Smooth muscle cell (in vitro differentiated cells): ENCODE results near the gene PLSCR2. TPM values are rescaled to one million over a fixed set of nuclear protein-coding genes. Genes with fewer than 3 reads are reported as not detected.

Experiments used
- DNase-seq: peaks from one replicate; lab custom pipeline; 2025; ENCODE audit not compliant: unreplicated experiment; lab: John Stamatoyannopoulos, UW
- H2AFZ ChIP-seq: fragments of 200-600 bp; sonication (generic); 2 replicates; pipeline ENCODE4 v1.6.0; 2016; ENCODE audit warnings: antibody characterized with exemption, low read depth, mild to moderate bottlenecking
- H3F3A ChIP-seq: fragments of 200-600 bp; sonication (generic); 2 replicates; pipeline ENCODE4 v1.6.0; 2017; ENCODE audit warnings: antibody characterized with exemption, low read depth
- H3K27ac ChIP-seq: fragments of 200-600 bp; sonication (generic); 2 replicates; pipeline ENCODE4 v1.5.1; 2016; ENCODE audit warnings: low read depth, mild to moderate bottlenecking
- H3K27me3 ChIP-seq: fragments of 200-600 bp; sonication (generic); 2 replicates; pipeline ENCODE4 v1.6.1; 2016; ENCODE audit warnings: low read depth, mild to moderate bottlenecking
- H3K36me3 ChIP-seq: fragments of 200-600 bp; sonication (generic); 2 replicates; pipeline ENCODE4 v1.5.1; 2016; ENCODE audit warnings: low read depth
- H3K4me1 ChIP-seq: fragments of 200-600 bp; sonication (generic); 2 replicates; pipeline ENCODE4 v1.5.1; 2016; ENCODE audit warnings: low read depth
- H3K4me2 ChIP-seq: fragments of 200-600 bp; sonication (generic); 2 replicates; pipeline ENCODE4 v1.6.0; 2016; ENCODE audit warnings: mild to moderate bottlenecking
- H3K4me3 ChIP-seq: fragments of 200-600 bp; sonication (generic); 2 replicates; pipeline ENCODE4 v1.5.1; 2016; ENCODE audit warnings: mild to moderate bottlenecking
- H3K79me2 ChIP-seq: fragments of 200-600 bp; sonication (generic); 2 replicates; pipeline ENCODE4 v1.6.0; 2016; ENCODE audit warnings: low read depth, mild to moderate bottlenecking
- H3K9ac ChIP-seq: fragments of 200-600 bp; sonication (generic); 2 replicates; pipeline ENCODE4 v1.6.0; 2016; ENCODE audit warnings: low read depth
- H3K9me3 ChIP-seq: fragments of 200-600 bp; sonication (generic); replicated peaks from 2 replicates; pipeline ENCODE4 v1.5.1; 2016; ENCODE audit warnings: low read depth
- H4K20me1 ChIP-seq: fragments of 200-600 bp; sonication (generic); 2 replicates; pipeline ENCODE4 v1.6.0; 2016; ENCODE audit warnings: low read depth
- CTCF ChIP-seq: fragments of 200-600 bp; sonication (generic); IDR thresholded peaks from 2 replicates; pipeline ENCODE4 v1.5.1; 2017; ENCODE audit warnings: borderline replicate concordance, mild to moderate bottlenecking, antibody characterized with exemption; ENCODE audit not compliant: insufficient read depth, poor library complexity, severe bottlenecking
- WGBS: methylation state at CpG from one replicate; pipeline ENCODE4 v1.1.7; 2016; ENCODE audit warnings: low lambda C conversion rate; 5-methylcytosine and 5-hydroxymethylcytosine counted together
- polyA plus RNA-seq: library from polyadenylated mRNA; unstranded; fragments of >200 nt; fragmentation: Nextera tagmentation; extraction: Ambion mirVana; gene quantifications from 2 replicates; pipeline ENCODE4 v1.2.1, GENCODE V29; 2016
- total RNA-seq: library from RNA; depleted of rRNA; stranded (reverse); fragments of >200 nt; gene quantifications from 2 replicates; pipeline ENCODE4 v1.2.3, GENCODE V29; 2014

The PLSCR2 gene
- total and polyA plus RNA-seq, 2 experiments from 2014 or later, result 0.58 TPM; not detected in 1

DNA sequence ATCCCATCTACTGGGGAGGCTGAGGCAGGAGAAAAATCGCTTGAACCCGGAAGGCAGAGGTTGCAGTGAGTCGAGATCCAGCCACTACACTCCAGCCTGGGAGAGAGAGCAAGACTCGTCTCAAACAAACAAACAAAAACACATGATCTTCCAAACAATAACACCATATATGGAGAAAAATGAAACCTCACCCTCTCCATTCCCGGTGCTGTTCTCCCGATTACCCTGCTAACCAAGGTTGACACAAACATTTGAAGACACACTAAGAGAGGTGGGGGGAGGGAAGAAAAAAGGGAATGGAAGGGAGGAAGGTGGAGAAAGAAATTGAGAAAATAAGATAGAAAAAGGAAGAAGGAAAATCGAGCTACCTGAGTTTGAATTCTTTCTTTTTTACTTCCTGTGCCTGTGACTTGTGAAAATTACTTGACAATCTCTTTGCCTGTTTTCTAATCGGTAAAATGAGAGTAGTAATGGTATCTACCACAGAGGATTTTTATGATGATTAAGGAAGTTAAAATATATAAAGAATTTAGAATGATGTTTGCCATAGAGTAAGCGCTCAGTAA, 1.1 kb upstream of the PLSCR2 start:
- H3K4me1 ChIP-seq, result no peaks in the 10 kb centered on the region
- no peak overlapping the region for H3K4me2 ChIP-seq
- H3K36me3 ChIP-seq, result no peaks in the 10 kb centered on the region
- no peak overlapping the region for H3K4me3 ChIP-seq
- H4K20me1 ChIP-seq, result no peaks in the 10 kb centered on the region
- WGBS, result 86% methylated on average over 9 of the region's 9 CpGs
- DNase-seq, result no peak
- TF ChIP-seq CTCF, result no peak
- no peaks in the 10 kb centered on the region for H3K79me2 ChIP-seq
- H2AFZ ChIP-seq, result no peak overlapping the region
- H3K9ac ChIP-seq, result no peak overlapping the region
- no peaks in the 10 kb centered on the region for H3F3A ChIP-seq
- no peaks in the 10 kb centered on the region for H3K27me3 ChIP-seq
- H3K27ac ChIP-seq, result no peak overlapping the region
- H3K9me3 ChIP-seq, result no peaks in the 10 kb centered on the region

GRCh38 chr3:146468671-146469149, 651 bp downstream of the PLSCR2 start:
- Histone ChIP-seq H3K9me3 (no peaks in the 10 kb centered on the region), H3F3A (no peaks in the 10 kb centered on the region), H3K79me2 (no peaks in the 10 kb centered on the region), H3K27ac (no peak overlapping the region), H3K4me2 (peak overlapping the region; percentile 83), H3K4me1 (no peaks in the 10 kb centered on the region), H3K9ac (no peak overlapping the region), H4K20me1 (no peaks in the 10 kb centered on the region), H2AFZ (peak overlapping the region; percentile 0), H3K4me3 (peak overlapping the region; percentile 53), H3K27me3 (no peaks in the 10 kb centered on the region), H3K36me3 (no peaks in the 10 kb centered on the region)
- DNase-seq, result no peak
- WGBS, result 80% methylated on average over 10 of the region's 10 CpGs
- TF ChIP-seq CTCF, result no peak

- no peak for TF ChIP-seq CTCF
- H3K4me2 ChIP-seq, result no peak overlapping the region
- no peaks in the 10 kb centered on the region for H4K20me1 ChIP-seq
- H3K27ac ChIP-seq, result no peak overlapping the region
- no peaks in the 10 kb centered on the region for H3F3A ChIP-seq
- H3K4me3 ChIP-seq, result no peak overlapping the region
- H3K36me3 ChIP-seq, result no peaks in the 10 kb centered on the region
- WGBS, result 67% methylated on average over 4 of the region's 4 CpGs
- H3K9me3 ChIP-seq, result no peaks in the 10 kb centered on the region
- peak overlapping the region; percentile 0 for H2AFZ ChIP-seq
- H3K4me1 ChIP-seq, result no peaks in the 10 kb centered on the region
- H3K79me2 ChIP-seq, result no peaks in the 10 kb centered on the region
- no peaks in the 10 kb centered on the region for H3K27me3 ChIP-seq
- no peak overlapping the region for H3K9ac ChIP-seq
- DNase-seq, result no peak
These were observed 1.1 kb downstream of the PLSCR2 start for GRCh38 chr3:146468234-146468633.

GRCh38 chr3:146466604-146467003, 2.8 kb downstream of the PLSCR2 start:
- WGBS, result 21% methylated on average over 1 of the region's 1 CpG
- H3K79me2 ChIP-seq, result no peaks in the 10 kb centered on the region
- H3K4me3 ChIP-seq, result no peak overlapping the region
- H3K4me1 ChIP-seq, result no peaks in the 10 kb centered on the region
- no peak overlapping the region for H3K9ac ChIP-seq
- H3K36me3 ChIP-seq, result no peaks in the 10 kb centered on the region
- H2AFZ ChIP-seq, result no peak overlapping the region
- no peaks in the 10 kb centered on the region for H3K27me3 ChIP-seq
- H3K9me3 ChIP-seq, result no peaks in the 10 kb centered on the region
- H3K4me2 ChIP-seq, result peak overlapping the region; percentile 10
- no peak for DNase-seq
- no peak for TF ChIP-seq CTCF
- no peak overlapping the region for H3K27ac ChIP-seq
- no peaks in the 10 kb centered on the region for H4K20me1 ChIP-seq
- H3F3A ChIP-seq, result no peaks in the 10 kb centered on the region
